GM19193 (cell line): ENCODE results near the gene KHDC4.

Experiments used
- POLR2A ChIP-seq: IDR thresholded peaks from 4 replicates; pipeline ENCODE4 v1.6.1; 2011; ENCODE audit not compliant: insufficient read depth, insufficient read length; ENCODE audit errors: extremely low read depth

The KHDC4 gene

GRCh38 chr1:155880251-155880650, 54.0 kb downstream of the KHDC4 start:
- no peak for TF ChIP-seq POLR2A

GRCh38 chr1:155877945-155878344, 56.3 kb downstream of the KHDC4 start:
- no peak for TF ChIP-seq POLR2A

DNA sequence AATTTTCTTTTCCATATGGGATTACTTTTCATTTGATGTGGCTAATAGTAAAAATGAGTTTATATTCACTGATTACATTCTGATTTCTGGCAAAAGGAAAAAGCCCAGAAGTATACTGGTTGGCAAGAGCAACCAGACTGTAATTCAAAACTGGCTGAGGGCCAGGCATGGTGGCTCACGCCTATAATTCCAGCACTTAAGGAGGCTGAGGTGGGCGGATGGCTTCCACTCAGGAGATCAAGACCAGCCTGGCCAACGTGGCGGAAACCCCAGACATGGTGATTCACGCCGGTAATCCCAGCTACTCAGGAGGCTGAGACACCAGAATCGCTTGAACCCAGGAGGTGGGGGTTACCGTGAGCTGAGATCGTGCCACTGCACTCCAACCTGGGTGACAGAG, 60.4 kb downstream of the KHDC4 start:
- no peak for TF ChIP-seq POLR2A

GRCh38 chr1:155872527-155872926, 61.7 kb downstream of the KHDC4 start:
- TF ChIP-seq POLR2A = no peak

GRCh38 chr1:155871390-155871789, 62.8 kb downstream of the KHDC4 start:
- no peak for TF ChIP-seq POLR2A

- TF ChIP-seq POLR2A = no peak
Observed at GRCh38 chr1:155867766-155868165, 66.4 kb downstream of the KHDC4 start.

- TF ChIP-seq POLR2A = no peak
Observed at GRCh38 chr1:155864393-155864792, 69.8 kb downstream of the KHDC4 start.
